PC-3 (cell line): ENCODE data around the gene CST11.

ENCODE experiments used
- EZH2 ChIP-seq: fragments of 300-600 bp; sonication (generic); IDR thresholded peaks from one replicate; pipeline ENCODE4 v1.6.1; 2017; ENCODE audit warnings: antibody characterized with exemption, mild to moderate bottlenecking, low read length; ENCODE audit not compliant: unreplicated experiment
- EZH2phosphoT487 ChIP-seq: fragments of 300-600 bp; sonication (generic); IDR thresholded peaks from 2 replicates; pipeline ENCODE4 v1.6.1; 2018; ENCODE audit warnings: mild to moderate bottlenecking, antibody characterized with exemption, low read length, borderline replicate concordance
- TF ChIP-seq, protein P1 (sequence below): fragments of 300-600 bp; sonication (generic); conservative IDR thresholded peaks from 2 replicates; pipeline ENCODE4 v1.5.1; 2017; ENCODE audit warnings: antibody characterized with exemption, low read depth, mild to moderate bottlenecking, low read length

GRCh38 chr20:23403751-23404150 lies 48.9 kb downstream of the CST11 start:
- TF ChIP-seq, protein P1, sequence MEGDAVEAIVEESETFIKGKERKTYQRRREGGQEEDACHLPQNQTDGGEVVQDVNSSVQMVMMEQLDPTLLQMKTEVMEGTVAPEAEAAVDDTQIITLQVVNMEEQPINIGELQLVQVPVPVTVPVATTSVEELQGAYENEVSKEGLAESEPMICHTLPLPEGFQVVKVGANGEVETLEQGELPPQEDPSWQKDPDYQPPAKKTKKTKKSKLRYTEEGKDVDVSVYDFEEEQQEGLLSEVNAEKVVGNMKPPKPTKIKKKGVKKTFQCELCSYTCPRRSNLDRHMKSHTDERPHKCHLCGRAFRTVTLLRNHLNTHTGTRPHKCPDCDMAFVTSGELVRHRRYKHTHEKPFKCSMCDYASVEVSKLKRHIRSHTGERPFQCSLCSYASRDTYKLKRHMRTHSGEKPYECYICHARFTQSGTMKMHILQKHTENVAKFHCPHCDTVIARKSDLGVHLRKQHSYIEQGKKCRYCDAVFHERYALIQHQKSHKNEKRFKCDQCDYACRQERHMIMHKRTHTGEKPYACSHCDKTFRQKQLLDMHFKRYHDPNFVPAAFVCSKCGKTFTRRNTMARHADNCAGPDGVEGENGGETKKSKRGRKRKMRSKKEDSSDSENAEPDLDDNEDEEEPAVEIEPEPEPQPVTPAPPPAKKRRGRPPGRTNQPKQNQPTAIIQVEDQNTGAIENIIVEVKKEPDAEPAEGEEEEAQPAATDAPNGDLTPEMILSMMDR: no peak
- TF ChIP-seq EZH2: no peak
- no peak for TF ChIP-seq EZH2phosphoT487
